Effector memory CD8-positive, alpha-beta T cell (primary cell): ENCODE measurements around the gene PABPN1.

Source experiments
- ATAC-seq: fragments of 150-1000 bp; cut with Tn5 transposase; replicated peaks from 2 replicates; pipeline ENCODE4 v1.10.0; 2021; ENCODE audit warnings: mild to moderate bottlenecking, moderate library complexity
- DNase-seq, 3 experiments: peaks; one replicate each; pipeline ENCODE4 v3.0.0; 2021
- H3K27ac Mint-ChIP-seq, 2 donors: one replicate each; pipeline ENCODE4 v1.8.0; 2022; ENCODE audit warnings: mild to moderate bottlenecking in 2 of 2, mixed read lengths in 2 of 2, moderate library complexity in 2 of 2
- H3K27me3 Mint-ChIP-seq, 2 donors: one replicate each; pipeline ENCODE4 v1.8.0; 2022; ENCODE audit warnings: mixed read lengths in 2 of 2
- H3K36me3 Mint-ChIP-seq: one replicate; pipeline ENCODE4 v1.8.0; 2022; ENCODE audit warnings: mild to moderate bottlenecking, moderate library complexity, mixed read lengths; ENCODE audit not compliant: insufficient read depth
- H3K4me1 Mint-ChIP-seq, 2 donors: one replicate each; pipeline ENCODE4 v1.8.0; 2022; ENCODE audit warnings: low read depth in 2 of 2, mixed read lengths in 2 of 2
- H3K4me3 Mint-ChIP-seq, 2 donors: one replicate each; pipeline ENCODE4 v1.8.0; 2022; ENCODE audit warnings: mild to moderate bottlenecking in 2 of 2, mixed read lengths in 2 of 2, moderate library complexity in 2 of 2
- H3K9me3 Mint-ChIP-seq, 2 donors: one replicate each; pipeline ENCODE4 v1.8.0; 2022; ENCODE audit warnings: mixed read lengths in 2 of 2

PABPN1 gene

DNA sequence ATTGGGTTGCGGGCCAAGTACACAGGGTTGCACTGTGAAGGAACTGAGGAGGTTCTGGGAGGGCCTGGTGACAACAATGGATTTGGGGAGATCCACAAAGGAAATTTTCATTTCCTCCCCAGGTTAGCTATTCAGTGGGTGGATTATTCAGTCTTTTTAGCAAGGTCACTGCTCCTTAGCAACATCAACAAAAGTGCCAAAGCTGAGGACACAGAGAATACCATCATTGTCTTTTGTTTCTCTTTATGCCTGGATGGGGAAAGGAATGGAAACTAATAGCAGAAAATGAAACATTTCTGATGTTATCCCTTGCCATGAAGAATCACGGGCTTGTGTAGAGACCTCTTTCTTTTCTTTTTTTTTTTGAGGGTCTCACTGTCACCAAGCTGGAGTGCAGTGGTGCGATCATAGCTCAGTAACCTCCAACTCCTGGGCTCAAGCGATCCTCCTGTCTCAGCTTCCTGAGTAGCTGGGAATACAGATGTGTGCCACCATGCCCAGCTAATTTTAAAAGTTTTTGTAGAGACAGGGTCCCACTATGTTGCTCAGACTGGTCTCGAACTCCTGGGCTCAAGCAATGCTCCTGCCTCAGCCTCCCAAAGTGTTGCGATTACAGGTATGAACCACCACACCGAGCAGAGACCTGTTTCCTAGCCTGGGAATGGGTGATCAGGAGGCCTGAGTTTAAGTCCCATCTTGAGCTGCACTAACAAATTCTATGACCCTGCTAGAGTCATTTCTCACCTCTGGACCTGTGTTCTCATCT is 25.1 kb upstream of the PABPN1 start:
- DNase-seq (no peak), ATAC-seq (no peak)
- H3K4me3 Mint-ChIP-seq: no peak overlapping the region
- no peaks in the 10 kb centered on the region for H3K27me3 Mint-ChIP-seq
- peaks cover 30% of the 10 kb centered on the region for H3K36me3 Mint-ChIP-seq
- H3K9me3 Mint-ChIP-seq: no peaks in the 10 kb centered on the region
- peak overlapping the region in 1 of 2 donors; percentile 57 for H3K27ac Mint-ChIP-seq
- peaks cover 12 to 17% of the 10 kb centered on the region in 2 donors for H3K4me1 Mint-ChIP-seq

- DNase-seq (no peak), ATAC-seq (no peak)
- H3K4me1 Mint-ChIP-seq: peaks cover 13 to 19% of the 10 kb centered on the region in 2 donors
- no peak overlapping the region for H3K27ac Mint-ChIP-seq
- H3K27me3 Mint-ChIP-seq: no peaks in the 10 kb centered on the region
- peaks cover 37% of the 10 kb centered on the region for H3K36me3 Mint-ChIP-seq
- no peak overlapping the region for H3K4me3 Mint-ChIP-seq
- no peaks in the 10 kb centered on the region for H3K9me3 Mint-ChIP-seq
These were observed 24.2 kb upstream of the PABPN1 start for GRCh38 chr14:23297096-23297495.

GRCh38 chr14:23297611-23298277 is 23.5 kb upstream of the PABPN1 start:
- Mint-ChIP-seq H3K27me3 (no peaks in the 10 kb centered on the region), H3K9me3 (no peaks in the 10 kb centered on the region), H3K4me3 (no peak overlapping the region), H3K4me1 (peaks cover 16 to 23% of the 10 kb centered on the region in 2 donors), H3K27ac (no peak overlapping the region), H3K36me3 (peaks cover 40% of the 10 kb centered on the region)
- no peak for DNase-seq
- no peak for ATAC-seq

GRCh38 chr14:23299211-23299957 is 21.9 kb upstream of the PABPN1 start:
- H3K27me3 Mint-ChIP-seq: no peaks in the 10 kb centered on the region
- H3K4me1 Mint-ChIP-seq: peaks cover 16 to 27% of the 10 kb centered on the region in 2 donors
- H3K36me3 Mint-ChIP-seq: peaks cover 42% of the 10 kb centered on the region
- no peak for DNase-seq
- H3K9me3 Mint-ChIP-seq: no peaks in the 10 kb centered on the region
- ATAC-seq: no peak
- no peak overlapping the region for H3K27ac Mint-ChIP-seq
- H3K4me3 Mint-ChIP-seq: peak overlapping the region in 1 of 2 donors; percentile 92

- peaks cover 35% of the 10 kb centered on the region for H3K36me3 Mint-ChIP-seq
These were observed 21.1 kb upstream of the PABPN1 start for GRCh38 chr14:23299986-23300686.

GRCh38 chr14:23300687-23301223 is 20.5 kb upstream of the PABPN1 start:
- no peak for DNase-seq
- Mint-ChIP-seq H3K4me3 (peak overlapping the region; percentile 92 to 99), H3K27me3 (peaks cover 2 to 7% of the 10 kb centered on the region in 2 donors), H3K4me1 (peaks cover 10 to 22% of the 10 kb centered on the region in 2 donors), H3K27ac (peak overlapping the region; percentile 95 to 99), H3K9me3 (no peaks in the 10 kb centered on the region), H3K36me3 (peaks cover 39% of the 10 kb centered on the region)
- ATAC-seq: no peak

More at GRCh38 chr14:23299986-23300686, 21.1 kb upstream of the PABPN1 start:
- H3K27ac Mint-ChIP-seq: peak overlapping the region; percentile 95 to 99
- ATAC-seq (no peak), DNase-seq (no peak)
- peak overlapping the region; percentile 92 to 99 for H3K4me3 Mint-ChIP-seq
- H3K4me1 Mint-ChIP-seq: peaks cover 12 to 23% of the 10 kb centered on the region in 2 donors
- H3K9me3 Mint-ChIP-seq: no peaks in the 10 kb centered on the region
- H3K27me3 Mint-ChIP-seq: peaks cover 0 to under 1% of the 10 kb centered on the region in 2 donors

GRCh38 chr14:23301288-23301968 is 19.8 kb upstream of the PABPN1 start:
- Mint-ChIP-seq H3K27ac (peak overlapping the region; percentile 95 to 99), H3K9me3 (no peaks in the 10 kb centered on the region), H3K4me1 (peaks cover 10 to 22% of the 10 kb centered on the region in 2 donors), H3K36me3 (peaks cover 39% of the 10 kb centered on the region), H3K4me3 (peak overlapping the region; percentile 92 to 99), H3K27me3 (peaks cover 8 to 14% of the 10 kb centered on the region in 2 donors)
- ATAC-seq (peak; percentile 75), DNase-seq (peak; percentile 95 to 98 (median 96))

DNA sequence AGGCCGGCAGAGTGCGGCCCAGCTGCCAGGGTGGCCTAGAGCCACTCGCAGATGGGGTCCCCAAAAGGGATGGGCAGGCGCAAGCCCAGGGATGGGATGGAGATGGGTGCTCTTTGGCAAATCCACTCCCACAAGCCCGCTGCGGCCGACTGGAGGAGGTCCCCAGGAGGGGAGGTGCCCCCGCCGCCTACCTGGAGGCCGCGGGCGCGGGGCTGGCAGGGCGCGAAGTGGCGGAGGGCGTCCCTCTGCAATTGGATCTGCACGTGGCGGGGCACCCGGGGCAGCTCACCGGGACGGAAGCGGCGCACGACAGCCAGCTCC is 19.3 kb upstream of the PABPN1 start:
- peak in 1 of 3 experiments; percentile 60 for DNase-seq
- peak overlapping the region; percentile 95 to 99 for H3K27ac Mint-ChIP-seq
- H3K9me3 Mint-ChIP-seq: no peaks in the 10 kb centered on the region
- H3K4me3 Mint-ChIP-seq: peak overlapping the region; percentile 92 to 99
- peaks cover 39% of the 10 kb centered on the region for H3K36me3 Mint-ChIP-seq
- peak; percentile 28 for ATAC-seq
- peaks cover 10 to 19% of the 10 kb centered on the region in 2 donors for H3K27me3 Mint-ChIP-seq
- H3K4me1 Mint-ChIP-seq: peaks cover 10 to 22% of the 10 kb centered on the region in 2 donors

GRCh38 chr14:23302290-23303225 is 18.7 kb upstream of the PABPN1 start, which contains the start of gene PPP1R3E:
PPP1R3E (minus strand) TSS chr14:23302859; CDS start chr14:23302576, 283 bp downstream.
- Mint-ChIP-seq H3K9me3 (no peaks in the 10 kb centered on the region), H3K36me3 (peaks cover 37% of the 10 kb centered on the region), H3K4me1 (peaks cover 10 to 22% of the 10 kb centered on the region in 2 donors), H3K4me3 (peak within 1 kb of the TSS; percentile 92 to 99), H3K27me3 (peaks cover 16 to 25% of the 10 kb centered on the region in 2 donors), H3K27ac (peak within 1 kb of the TSS; percentile 95 to 99)
- DNase-seq (peak; percentile 68 to 74 (median 72)), ATAC-seq (peak; percentile 34)

GRCh38 chr14:23306412-23307145 is 14.7 kb upstream of the PABPN1 start, which contains the start of gene BCL2L2:
BCL2L2 (plus strand) TSS chr14:23306833; CDS start chr14:23307768, 935 bp downstream.
- Mint-ChIP-seq H3K4me1 (peaks cover 5 to 8% of the 10 kb centered on the region in 2 donors), H3K27me3 (peaks cover 33 to 50% of the 10 kb centered on the region in 2 donors), H3K36me3 (peaks cover 21% of the 10 kb centered on the region), H3K27ac (peak within 1 kb of the TSS in 1 of 2 donors; percentile 39), H3K4me3 (no peak within 1 kb of the TSS), H3K9me3 (no peaks in the 10 kb centered on the region)
- ATAC-seq (no peak), DNase-seq (no peak)

DNA sequence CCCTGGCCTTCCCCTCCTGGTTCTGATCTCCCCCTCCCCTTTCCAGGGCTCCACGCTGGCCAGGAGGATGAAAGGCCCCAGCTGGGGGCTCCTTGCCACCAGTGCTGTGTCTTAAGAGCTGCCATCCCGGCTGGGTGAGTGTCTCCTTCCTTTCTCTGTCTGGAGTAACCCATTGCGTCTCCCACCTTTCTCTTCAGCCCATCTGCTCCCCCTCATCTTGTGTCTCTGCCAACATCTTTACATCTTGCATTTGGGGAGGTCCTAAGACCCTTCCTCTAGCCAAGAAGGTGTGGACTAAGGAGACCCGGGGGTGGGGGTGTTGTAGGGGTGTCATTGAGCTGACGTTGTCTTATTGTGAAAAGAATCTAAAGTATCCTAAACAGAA is 14.1 kb upstream of the PABPN1 start:
- no peak for ATAC-seq
- Mint-ChIP-seq H3K27ac (peak overlapping the region in 1 of 2 donors; percentile 39), H3K4me3 (no peak overlapping the region), H3K27me3 (peaks cover 33 to 50% of the 10 kb centered on the region in 2 donors), H3K9me3 (no peaks in the 10 kb centered on the region), H3K4me1 (peaks cover 5 to 8% of the 10 kb centered on the region in 2 donors), H3K36me3 (peaks cover 16% of the 10 kb centered on the region)
- no peak for DNase-seq
